Measurements from ENCODE around the gene FPR2. TPM values are rescaled to one million over a fixed set of nuclear protein-coding genes. Genes with fewer than 3 reads are reported as not detected.
A peak's percentile ranks its signal among the peaks of the same experiment; 100 is the strongest.
"Not testable (repeated sequence)": the region's sequence is repeated elsewhere in the genome, so short reads cannot be mapped to it uniquely, and the experiment has no call there.

The FPR2 gene
- total RNA-seq, 1 donor from 2014 or later = 0.21 TPM

DNA sequence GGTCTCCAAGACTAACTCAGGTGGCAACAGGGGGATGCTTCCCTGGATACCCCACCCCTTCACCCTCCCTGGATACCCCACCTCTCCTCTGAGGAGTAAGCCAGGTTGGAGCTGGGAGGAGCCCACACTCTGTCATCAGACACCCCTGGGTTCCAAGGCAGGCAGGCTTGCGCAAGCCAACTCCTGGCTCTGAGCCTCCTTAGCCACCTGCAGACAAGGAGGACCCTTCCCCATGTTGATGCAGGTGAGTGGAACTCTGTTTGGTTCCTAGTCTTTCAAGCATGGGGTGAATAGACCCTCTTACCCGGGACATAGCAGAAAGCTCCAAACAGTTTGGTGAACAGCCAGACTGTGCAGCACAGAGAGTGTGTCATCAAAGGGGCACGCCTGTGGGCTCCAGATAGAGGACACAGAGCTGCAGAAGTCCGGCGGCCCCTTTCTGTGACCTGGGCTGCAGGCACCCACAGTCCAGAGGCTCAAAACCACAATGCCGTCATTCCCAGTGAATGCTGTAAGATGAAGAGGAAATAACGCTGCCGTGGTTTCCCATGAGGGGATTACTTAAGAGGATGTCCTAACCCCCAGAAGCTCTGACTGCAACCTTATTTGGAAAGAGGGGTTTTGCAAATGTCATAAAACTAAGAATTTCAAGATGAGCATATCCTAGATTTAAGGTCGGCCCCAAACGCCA lies 25.1 kb upstream of the FPR2 start:
- no peaks in the 10 kb centered on the region for H3K27me3 ChIP-seq
- H3K9me3 ChIP-seq = no peaks in the 10 kb centered on the region
- no peak overlapping the region for H3K27ac ChIP-seq
- H3K4me1 ChIP-seq = no peaks in the 10 kb centered on the region
- peak; percentile 45 to 84 for DNase-seq (ENCODE audit: low spot score in 2 of 2)
- no peaks in the 10 kb centered on the region for H3K36me3 ChIP-seq
- TF ChIP-seq, protein P1, sequence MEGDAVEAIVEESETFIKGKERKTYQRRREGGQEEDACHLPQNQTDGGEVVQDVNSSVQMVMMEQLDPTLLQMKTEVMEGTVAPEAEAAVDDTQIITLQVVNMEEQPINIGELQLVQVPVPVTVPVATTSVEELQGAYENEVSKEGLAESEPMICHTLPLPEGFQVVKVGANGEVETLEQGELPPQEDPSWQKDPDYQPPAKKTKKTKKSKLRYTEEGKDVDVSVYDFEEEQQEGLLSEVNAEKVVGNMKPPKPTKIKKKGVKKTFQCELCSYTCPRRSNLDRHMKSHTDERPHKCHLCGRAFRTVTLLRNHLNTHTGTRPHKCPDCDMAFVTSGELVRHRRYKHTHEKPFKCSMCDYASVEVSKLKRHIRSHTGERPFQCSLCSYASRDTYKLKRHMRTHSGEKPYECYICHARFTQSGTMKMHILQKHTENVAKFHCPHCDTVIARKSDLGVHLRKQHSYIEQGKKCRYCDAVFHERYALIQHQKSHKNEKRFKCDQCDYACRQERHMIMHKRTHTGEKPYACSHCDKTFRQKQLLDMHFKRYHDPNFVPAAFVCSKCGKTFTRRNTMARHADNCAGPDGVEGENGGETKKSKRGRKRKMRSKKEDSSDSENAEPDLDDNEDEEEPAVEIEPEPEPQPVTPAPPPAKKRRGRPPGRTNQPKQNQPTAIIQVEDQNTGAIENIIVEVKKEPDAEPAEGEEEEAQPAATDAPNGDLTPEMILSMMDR (IDR thresholded peaks at IDR 0.05) = no peak
- intact Hi-C loops (cut with DNase I) = no loop called here
- no peak overlapping the region for H3K4me3 ChIP-seq

GRCh38 chr19:51737389-51737788 lies 23.6 kb upstream of the FPR2 start:
- no peak overlapping the region for H3K27ac ChIP-seq
- H3K36me3 ChIP-seq = no peaks in the 10 kb centered on the region
- no peaks in the 10 kb centered on the region for H3K9me3 ChIP-seq
- no peak for DNase-seq (ENCODE audit: low spot score in 2 of 2)
- no peak overlapping the region for H3K4me3 ChIP-seq
- TF ChIP-seq, protein P1 (IDR thresholded peaks at IDR 0.05) = no peak
- H3K27me3 ChIP-seq = no peaks in the 10 kb centered on the region
- no peaks in the 10 kb centered on the region for H3K4me1 ChIP-seq
- intact Hi-C loops (cut with DNase I) = no loop called here

DNA sequence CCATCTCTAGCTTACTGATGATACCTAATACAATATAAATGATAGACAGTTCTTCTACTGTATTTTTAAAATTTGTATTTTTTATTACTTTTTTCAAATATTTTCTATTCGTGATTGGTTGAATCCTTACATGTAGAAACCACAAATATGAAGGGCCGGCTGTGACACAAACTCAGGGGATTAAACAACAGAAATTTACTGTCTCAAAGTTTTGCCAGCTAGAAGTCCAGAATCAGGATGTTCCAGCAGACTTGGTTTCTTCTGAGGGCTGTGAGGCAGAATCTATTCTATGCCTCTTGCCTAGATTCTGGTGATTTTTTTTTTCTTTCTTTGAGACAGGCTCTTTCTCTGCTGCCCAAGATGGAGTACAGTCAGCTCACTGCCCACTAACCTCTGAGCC lies 23.1 kb upstream of the FPR2 start:
- intact Hi-C loops (cut with DNase I) = no loop called here
- H3K27me3 ChIP-seq = no peaks in the 10 kb centered on the region
- H3K4me1 ChIP-seq = no peaks in the 10 kb centered on the region
- TF ChIP-seq, protein P1 (IDR thresholded peaks at IDR 0.05) = no peak
- no peak overlapping the region for H3K27ac ChIP-seq
- no peak overlapping the region for H3K4me3 ChIP-seq
- no peaks in the 10 kb centered on the region for H3K36me3 ChIP-seq
- H3K9me3 ChIP-seq = no peaks in the 10 kb centered on the region
- DNase-seq (ENCODE audit: low spot score in 2 of 2) = no peak

GRCh38 chr19:51738523-51738922 lies 22.5 kb upstream of the FPR2 start:
- intact Hi-C loops (cut with DNase I); DNase-seq (ENCODE audit: low spot score in 2 of 2); H3K9me3 ChIP-seq; H3K4me1 ChIP-seq; H3K36me3 ChIP-seq; H3K27me3 ChIP-seq; H3K4me3 ChIP-seq; H3K27ac ChIP-seq: not testable (repeated sequence)

GRCh38 chr19:51739466-51740213 lies 21.3 kb upstream of the FPR2 start:
- Histone ChIP-seq H3K27me3 (no peaks in the 10 kb centered on the region), H3K4me1 (no peaks in the 10 kb centered on the region), H3K4me3 (no peak overlapping the region), H3K27ac (no peak overlapping the region), H3K36me3 (no peaks in the 10 kb centered on the region), H3K9me3 (no peaks in the 10 kb centered on the region)
- intact Hi-C loops (cut with DNase I) = no loop called here
- no peak for DNase-seq (ENCODE audit: low spot score in 2 of 2)
- TF ChIP-seq, protein P1 (IDR thresholded peaks at IDR 0.05) = no peak

- TF ChIP-seq, protein P1 (IDR thresholded peaks at IDR 0.05) = no peak
- Histone ChIP-seq H3K27ac (no peak overlapping the region), H3K27me3 (no peaks in the 10 kb centered on the region), H3K4me3 (no peak overlapping the region), H3K9me3 (no peaks in the 10 kb centered on the region), H3K36me3 (no peaks in the 10 kb centered on the region), H3K4me1 (no peaks in the 10 kb centered on the region)
- no peak for DNase-seq (ENCODE audit: low spot score in 2 of 2)
- intact Hi-C loops (cut with DNase I) = no loop called here
Observed at GRCh38 chr19:51740356-51740755, 20.6 kb upstream of the FPR2 start.
